Smooth muscle cell (in vitro differentiated cells): ENCODE measurements around the gene DPYD. TPM values are rescaled to one million over a fixed set of nuclear protein-coding genes. Genes with fewer than 3 reads are reported as not detected.

Source experiments
- DNase-seq: peaks from one replicate; lab custom pipeline; 2025; ENCODE audit not compliant: unreplicated experiment; lab: John Stamatoyannopoulos, UW
- H2AFZ ChIP-seq: fragments of 200-600 bp; sonication (generic); 2 replicates; pipeline ENCODE4 v1.6.0; 2016; ENCODE audit warnings: antibody characterized with exemption, low read depth, mild to moderate bottlenecking
- H3F3A ChIP-seq: fragments of 200-600 bp; sonication (generic); 2 replicates; pipeline ENCODE4 v1.6.0; 2017; ENCODE audit warnings: antibody characterized with exemption, low read depth
- H3K27ac ChIP-seq: fragments of 200-600 bp; sonication (generic); 2 replicates; pipeline ENCODE4 v1.5.1; 2016; ENCODE audit warnings: low read depth, mild to moderate bottlenecking
- H3K27me3 ChIP-seq: fragments of 200-600 bp; sonication (generic); 2 replicates; pipeline ENCODE4 v1.6.1; 2016; ENCODE audit warnings: low read depth, mild to moderate bottlenecking
- H3K36me3 ChIP-seq: fragments of 200-600 bp; sonication (generic); 2 replicates; pipeline ENCODE4 v1.5.1; 2016; ENCODE audit warnings: low read depth
- H3K4me1 ChIP-seq: fragments of 200-600 bp; sonication (generic); 2 replicates; pipeline ENCODE4 v1.5.1; 2016; ENCODE audit warnings: low read depth
- H3K4me2 ChIP-seq: fragments of 200-600 bp; sonication (generic); 2 replicates; pipeline ENCODE4 v1.6.0; 2016; ENCODE audit warnings: mild to moderate bottlenecking
- H3K4me3 ChIP-seq: fragments of 200-600 bp; sonication (generic); 2 replicates; pipeline ENCODE4 v1.5.1; 2016; ENCODE audit warnings: mild to moderate bottlenecking
- H3K79me2 ChIP-seq: fragments of 200-600 bp; sonication (generic); 2 replicates; pipeline ENCODE4 v1.6.0; 2016; ENCODE audit warnings: low read depth, mild to moderate bottlenecking
- H3K9ac ChIP-seq: fragments of 200-600 bp; sonication (generic); 2 replicates; pipeline ENCODE4 v1.6.0; 2016; ENCODE audit warnings: low read depth
- H3K9me3 ChIP-seq: fragments of 200-600 bp; sonication (generic); replicated peaks from 2 replicates; pipeline ENCODE4 v1.5.1; 2016; ENCODE audit warnings: low read depth
- H4K20me1 ChIP-seq: fragments of 200-600 bp; sonication (generic); 2 replicates; pipeline ENCODE4 v1.6.0; 2016; ENCODE audit warnings: low read depth
- CTCF ChIP-seq: fragments of 200-600 bp; sonication (generic); IDR thresholded peaks from 2 replicates; pipeline ENCODE4 v1.5.1; 2017; ENCODE audit warnings: borderline replicate concordance, mild to moderate bottlenecking, antibody characterized with exemption; ENCODE audit not compliant: insufficient read depth, poor library complexity, severe bottlenecking
- WGBS: methylation state at CpG from one replicate; pipeline ENCODE4 v1.1.7; 2016; ENCODE audit warnings: low lambda C conversion rate; 5-methylcytosine and 5-hydroxymethylcytosine counted together
- polyA plus RNA-seq: library from polyadenylated mRNA; unstranded; fragments of >200 nt; fragmentation: Nextera tagmentation; extraction: Ambion mirVana; gene quantifications from 2 replicates; pipeline ENCODE4 v1.2.1, GENCODE V29; 2016
- total RNA-seq: library from RNA; depleted of rRNA; stranded (reverse); fragments of >200 nt; gene quantifications from 2 replicates; pipeline ENCODE4 v1.2.3, GENCODE V29; 2014

DPYD gene
- total and polyA plus RNA-seq, 2 experiments from 2014 or later = 1.8 to 2.0 TPM

GRCh38 chr1:97212671-97213070 is 708.2 kb downstream of the DPYD start:
- Histone ChIP-seq H3F3A (no peaks in the 10 kb centered on the region), H3K9me3 (no peaks in the 10 kb centered on the region), H3K36me3 (no peaks in the 10 kb centered on the region), H3K27ac (no peak overlapping the region), H3K4me2 (no peak overlapping the region), H3K4me3 (no peak overlapping the region), H4K20me1 (no peaks in the 10 kb centered on the region), H3K27me3 (no peaks in the 10 kb centered on the region), H3K79me2 (no peaks in the 10 kb centered on the region), H3K4me1 (no peaks in the 10 kb centered on the region), H3K9ac (no peak overlapping the region), H2AFZ (no peak overlapping the region)
- TF ChIP-seq CTCF = no peak
- WGBS = 67% methylated on average over 2 of the region's 2 CpGs
- DNase-seq = no peak

GRCh38 chr1:97210307-97210706 is 710.5 kb downstream of the DPYD start:
- 86% methylated on average over 1 of the region's 1 CpG for WGBS
- no peak for DNase-seq
- Histone ChIP-seq H3K4me2 (no peak overlapping the region), H3K27me3 (no peaks in the 10 kb centered on the region), H3K79me2 (no peaks in the 10 kb centered on the region), H3K36me3 (no peaks in the 10 kb centered on the region), H3K9me3 (no peaks in the 10 kb centered on the region), H3K4me1 (no peaks in the 10 kb centered on the region), H3K9ac (no peak overlapping the region), H2AFZ (no peak overlapping the region), H3F3A (no peaks in the 10 kb centered on the region), H4K20me1 (no peaks in the 10 kb centered on the region), H3K27ac (no peak overlapping the region), H3K4me3 (no peak overlapping the region)
- no peak for TF ChIP-seq CTCF

- Histone ChIP-seq H4K20me1 (no peaks in the 10 kb centered on the region), H3K79me2 (no peaks in the 10 kb centered on the region), H3F3A (no peaks in the 10 kb centered on the region), H3K4me2 (no peak overlapping the region), H3K4me3 (no peak overlapping the region), H3K27ac (no peak overlapping the region), H3K27me3 (no peaks in the 10 kb centered on the region), H3K9ac (no peak overlapping the region), H2AFZ (no peak overlapping the region), H3K4me1 (no peaks in the 10 kb centered on the region), H3K36me3 (no peaks in the 10 kb centered on the region), H3K9me3 (no peaks in the 10 kb centered on the region)
- TF ChIP-seq CTCF = no peak
- no peak for DNase-seq
- 75% methylated on average over 3 of the region's 3 CpGs for WGBS
Observed at GRCh38 chr1:97209381-97209957, 711.4 kb downstream of the DPYD start.

- Histone ChIP-seq H3K36me3 (no peaks in the 10 kb centered on the region), H3K4me3 (no peak overlapping the region), H3F3A (no peaks in the 10 kb centered on the region), H3K9me3 (no peaks in the 10 kb centered on the region), H3K27me3 (no peaks in the 10 kb centered on the region), H3K4me2 (no peak overlapping the region), H3K4me1 (no peaks in the 10 kb centered on the region), H2AFZ (no peak overlapping the region), H3K9ac (no peak overlapping the region), H3K27ac (no peak overlapping the region), H3K79me2 (no peaks in the 10 kb centered on the region), H4K20me1 (no peaks in the 10 kb centered on the region)
- DNase-seq = no peak
- TF ChIP-seq CTCF = no peak
Observed at GRCh38 chr1:97207868-97208267, 713.0 kb downstream of the DPYD start.
